Measurements from ENCODE around the gene ZNF181. TPM values are rescaled to one million over a fixed set of nuclear protein-coding genes. Genes with fewer than 3 reads are reported as not detected.

Gene ZNF181
- total and polyA plus RNA-seq, 3 experiments from 2014 or later: 4.5 to 24.7 (median 6.3) TPM

- H3K4me3 ChIP-seq (ENCODE audit: low read length): no peak overlapping the region
- ChIA-PET POLR2A (no interaction called here), CTCF (no interaction called here)
- H3K4me1 ChIP-seq (ENCODE audit: insufficient read depth, low read length): no peaks in the 10 kb centered on the region
- no peak for DNase-seq
- Mint-ChIP-seq H3K9me3 (no peaks in the 10 kb centered on the region), H3K4me3 (no peak overlapping the region), H3K36me3 (peaks cover 0 to 11% (median 4%) of the 10 kb centered on the region in 3 donors), H3K4me1 (no peaks in the 10 kb centered on the region), H3K27ac (no peak overlapping the region), H3K27me3 (no peaks in the 10 kb centered on the region)
- H3K27me3 ChIP-seq (ENCODE audit: insufficient read depth, low read length, poor library complexity, severe bottlenecking): no peaks in the 10 kb centered on the region
- no peaks in the 10 kb centered on the region for H3K36me3 ChIP-seq (ENCODE audit: insufficient read depth, low read length)
- no peak overlapping the region for H3K27ac ChIP-seq (ENCODE audit: low read depth, low read length)
- no peaks in the 10 kb centered on the region for H3K9me3 ChIP-seq (ENCODE audit: low read length)
Observed at GRCh38 chr19:34787059-34787824, 53.2 kb downstream of the ZNF181 start.

- H3K27ac ChIP-seq (ENCODE audit: low read depth, low read length): no peak overlapping the region
- no peaks in the 10 kb centered on the region for H3K27me3 ChIP-seq (ENCODE audit: insufficient read depth, low read length, poor library complexity, severe bottlenecking)
- CTCF ChIA-PET: no interaction called here
- Mint-ChIP-seq H3K27ac (no peak overlapping the region), H3K4me3 (no peak overlapping the region), H3K9me3 (no peaks in the 10 kb centered on the region), H3K27me3 (no peaks in the 10 kb centered on the region), H3K4me1 (peaks cover 2 to 3% (median 2%) of the 10 kb centered on the region in 3 donors), H3K36me3 (peaks cover 0 to 13% (median 5%) of the 10 kb centered on the region in 3 donors)
- H3K4me3 ChIP-seq (ENCODE audit: low read length): no peak overlapping the region
- no peaks in the 10 kb centered on the region for H3K4me1 ChIP-seq (ENCODE audit: insufficient read depth, low read length)
- DNase-seq: no peak
- POLR2A ChIA-PET: no interaction called here
- H3K36me3 ChIP-seq (ENCODE audit: insufficient read depth, low read length): no peaks in the 10 kb centered on the region
- H3K9me3 ChIP-seq (ENCODE audit: low read length): no peaks in the 10 kb centered on the region
Observed at GRCh38 chr19:34788074-34788473, 54.0 kb downstream of the ZNF181 start.

- Mint-ChIP-seq H3K9me3 (peaks cover 6 to 9% (median 7%) of the 10 kb centered on the region in 5 donors), H3K36me3 (peaks cover 2 to 17% (median 2%) of the 10 kb centered on the region in 3 donors), H3K4me1 (peaks cover 18 to 21% (median 19%) of the 10 kb centered on the region in 3 donors), H3K27me3 (no peaks in the 10 kb centered on the region), H3K4me3 (peak overlapping the region in 6 of 7 donors; percentile 26 to 79 (median 36)), H3K27ac (peak overlapping the region in 6 of 8 donors; percentile 51 to 81 (median 79))
- CTCF ChIA-PET: interaction anchor here (1.4 kb wide), 1 partner anchor 133 kb away, joined by 3 read pairs; the partner anchor contains the start of gene ZNF30
- Histone ChIP-seq H3K27me3 (ENCODE audit: insufficient read depth, low read length, poor library complexity, severe bottlenecking) (no peaks in the 10 kb centered on the region), H3K4me3 (ENCODE audit: low read length) (no peak overlapping the region), H3K36me3 (ENCODE audit: insufficient read depth, low read length) (no peaks in the 10 kb centered on the region), H3K4me1 (ENCODE audit: insufficient read depth, low read length) (no peaks in the 10 kb centered on the region), H3K9me3 (ENCODE audit: low read length) (no peaks in the 10 kb centered on the region), H3K27ac (ENCODE audit: low read depth, low read length) (no peak overlapping the region)
- POLR2A ChIA-PET: no interaction called here
- no peak for DNase-seq
Observed at GRCh38 chr19:34793565-34793964, 59.5 kb downstream of the ZNF181 start.

GRCh38 chr19:34794066-34794960 lies 60.3 kb downstream of the ZNF181 start:
- no peak for DNase-seq
- no peaks in the 10 kb centered on the region for H3K27me3 Mint-ChIP-seq
- no peaks in the 10 kb centered on the region for H3K9me3 ChIP-seq (ENCODE audit: low read length)
- no peak overlapping the region for H3K4me3 ChIP-seq (ENCODE audit: low read length)
- H3K36me3 ChIP-seq (ENCODE audit: insufficient read depth, low read length): no peaks in the 10 kb centered on the region
- peak overlapping the region in 4 of 7 donors; percentile 7 to 71 (median 50) for H3K4me3 Mint-ChIP-seq
- POLR2A ChIA-PET: interaction anchor here (0.6 kb wide), 1 partner anchor 206 kb away, joined by 3 read pairs; the partner anchor contains the start of gene GRAMD1A
- H3K27ac ChIP-seq (ENCODE audit: low read depth, low read length): no peak overlapping the region
- peaks cover 6 to 12% (median 11%) of the 10 kb centered on the region in 5 donors for H3K9me3 Mint-ChIP-seq
- H3K4me1 ChIP-seq (ENCODE audit: insufficient read depth, low read length): no peaks in the 10 kb centered on the region
- CTCF ChIA-PET: interaction anchor here (1.4 kb wide), 1 partner anchor 132 kb away, joined by 3 read pairs; the partner anchor contains the start of gene ZNF30
- peaks cover 2 to 21% (median 2%) of the 10 kb centered on the region in 3 donors for H3K36me3 Mint-ChIP-seq
- no peaks in the 10 kb centered on the region for H3K27me3 ChIP-seq (ENCODE audit: insufficient read depth, low read length, poor library complexity, severe bottlenecking)
- H3K27ac Mint-ChIP-seq: peak overlapping the region in 4 of 8 donors; percentile 20 to 79 (median 73)
- H3K4me1 Mint-ChIP-seq: peaks cover 18 to 21% (median 19%) of the 10 kb centered on the region in 3 donors

Other genes with a start within 250 kb of the ZNF181 start
- gene SCGB2B2, start 57.1 kb upstream of the ZNF181 start, total RNA-seq: under 1 TPM; 0.22 to 0.29 TPM
- not detected for gene SCGB2B2, start 57.1 kb upstream of the ZNF181 start, polyA plus RNA-seq
- gene ZNF302, start 56.6 kb upstream of the ZNF181 start, total RNA-seq: 10 to 100 TPM; 13.4 to 14.8 TPM
- gene ZNF302, start 56.6 kb upstream of the ZNF181 start, polyA plus RNA-seq: 16.0 TPM
- gene ZNF599, start 39.0 kb downstream of the ZNF181 start, total RNA-seq: 1 to 10 TPM; 3.8 to 4.6 TPM
- gene ZNF599, start 39.0 kb downstream of the ZNF181 start, polyA plus RNA-seq: 6.0 TPM
- 1 to 10 TPM; 6.4 to 7.4 TPM for gene ZNF30, start 192.7 kb downstream of the ZNF181 start, total RNA-seq
- gene ZNF30, start 192.7 kb downstream of the ZNF181 start, polyA plus RNA-seq: 6.9 TPM
- gene ZNF792, start 230.0 kb downstream of the ZNF181 start, total RNA-seq: 1 to 10 TPM; 7.4 to 7.5 TPM
- 15.4 TPM for gene ZNF792, start 230.0 kb downstream of the ZNF181 start, polyA plus RNA-seq